ENCODE data around the gene ANP32E. TPM values are rescaled to one million over a fixed set of nuclear protein-coding genes. Genes with fewer than 3 reads are reported as not detected.

Gene ANP32E
- total and polyA plus RNA-seq, 8 donors: 4.8 to 15.3 (median 8.7) TPM

DNA sequence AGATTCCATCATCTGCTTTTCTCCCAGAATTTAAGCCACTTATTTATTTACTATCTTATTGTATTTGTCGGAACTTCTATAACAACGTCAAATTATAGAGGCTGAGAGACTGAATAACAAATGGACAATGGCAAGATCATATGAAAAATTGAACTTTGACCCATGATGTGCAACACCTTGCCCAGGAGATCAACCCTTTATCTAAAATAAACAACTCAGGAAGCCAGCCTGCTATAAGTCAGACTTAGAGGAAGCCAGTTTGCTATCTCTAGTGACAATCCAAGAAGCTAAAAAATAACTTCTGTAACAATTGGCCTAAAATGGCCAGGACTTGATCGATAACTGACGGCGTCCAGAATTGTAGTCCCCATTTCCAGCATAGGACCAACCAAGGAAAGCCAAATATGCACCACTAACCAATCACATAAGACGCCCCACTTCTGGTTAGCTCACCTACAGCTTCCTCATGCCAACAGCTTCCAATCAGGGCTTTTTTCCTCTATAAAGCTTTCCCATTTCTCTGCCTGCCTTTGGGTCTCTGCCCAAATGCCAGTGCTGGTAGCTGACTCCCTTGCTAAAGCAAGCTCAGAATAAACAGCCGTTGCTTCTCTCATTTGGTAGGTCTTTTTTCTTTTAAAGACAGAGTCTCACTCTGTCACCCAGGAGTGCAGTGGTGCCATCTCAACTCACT, 28.5 kb downstream of the ANP32E start:
- peak in 2 of 4 donors; percentile 15 to 41 for ATAC-seq
- no peak for DNase-seq
- no peaks in the 10 kb centered on the region for H3K36me3 ChIP-seq

DNA sequence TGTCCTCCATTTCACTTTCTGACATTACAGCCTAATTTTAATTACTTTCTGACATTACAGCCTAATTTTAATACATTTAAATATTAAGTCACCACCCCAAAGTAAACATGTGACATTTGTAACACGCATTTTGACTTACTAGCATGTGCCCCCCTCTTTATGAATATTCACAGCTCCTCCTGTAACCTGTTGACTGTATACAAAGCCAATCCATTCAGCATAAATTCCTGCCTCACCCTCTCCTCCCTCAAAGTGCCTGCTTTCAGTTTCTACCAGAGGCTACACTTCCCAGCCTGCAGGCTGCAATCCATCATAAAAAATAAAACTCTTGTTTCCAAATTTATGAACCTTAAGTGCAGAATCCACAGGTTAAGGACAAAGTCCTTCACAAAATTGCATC, 39.5 kb downstream of the ANP32E start:
- no peak for ATAC-seq

More for the DNA sequence above, 28.5 kb downstream of the ANP32E start:
- no peaks in the 10 kb centered on the region for H3K4me1 ChIP-seq
- no peaks in the 10 kb centered on the region for H3K27me3 ChIP-seq
- no peak for FAIRE-seq
- TF ChIP-seq, protein P1, sequence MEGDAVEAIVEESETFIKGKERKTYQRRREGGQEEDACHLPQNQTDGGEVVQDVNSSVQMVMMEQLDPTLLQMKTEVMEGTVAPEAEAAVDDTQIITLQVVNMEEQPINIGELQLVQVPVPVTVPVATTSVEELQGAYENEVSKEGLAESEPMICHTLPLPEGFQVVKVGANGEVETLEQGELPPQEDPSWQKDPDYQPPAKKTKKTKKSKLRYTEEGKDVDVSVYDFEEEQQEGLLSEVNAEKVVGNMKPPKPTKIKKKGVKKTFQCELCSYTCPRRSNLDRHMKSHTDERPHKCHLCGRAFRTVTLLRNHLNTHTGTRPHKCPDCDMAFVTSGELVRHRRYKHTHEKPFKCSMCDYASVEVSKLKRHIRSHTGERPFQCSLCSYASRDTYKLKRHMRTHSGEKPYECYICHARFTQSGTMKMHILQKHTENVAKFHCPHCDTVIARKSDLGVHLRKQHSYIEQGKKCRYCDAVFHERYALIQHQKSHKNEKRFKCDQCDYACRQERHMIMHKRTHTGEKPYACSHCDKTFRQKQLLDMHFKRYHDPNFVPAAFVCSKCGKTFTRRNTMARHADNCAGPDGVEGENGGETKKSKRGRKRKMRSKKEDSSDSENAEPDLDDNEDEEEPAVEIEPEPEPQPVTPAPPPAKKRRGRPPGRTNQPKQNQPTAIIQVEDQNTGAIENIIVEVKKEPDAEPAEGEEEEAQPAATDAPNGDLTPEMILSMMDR (IDR thresholded peaks at IDR 0.05): no peak
- H3K9me3 ChIP-seq: no peaks in the 10 kb centered on the region
- H3K4me3 ChIP-seq: no peak overlapping the region
- WGBS, 2 donors: 50 to 60% methylated on average over 7 of the region's 7 CpGs
- intact Hi-C loops (cut with DNase I): no loop called here
- no peak overlapping the region for H3K27ac ChIP-seq

DNA sequence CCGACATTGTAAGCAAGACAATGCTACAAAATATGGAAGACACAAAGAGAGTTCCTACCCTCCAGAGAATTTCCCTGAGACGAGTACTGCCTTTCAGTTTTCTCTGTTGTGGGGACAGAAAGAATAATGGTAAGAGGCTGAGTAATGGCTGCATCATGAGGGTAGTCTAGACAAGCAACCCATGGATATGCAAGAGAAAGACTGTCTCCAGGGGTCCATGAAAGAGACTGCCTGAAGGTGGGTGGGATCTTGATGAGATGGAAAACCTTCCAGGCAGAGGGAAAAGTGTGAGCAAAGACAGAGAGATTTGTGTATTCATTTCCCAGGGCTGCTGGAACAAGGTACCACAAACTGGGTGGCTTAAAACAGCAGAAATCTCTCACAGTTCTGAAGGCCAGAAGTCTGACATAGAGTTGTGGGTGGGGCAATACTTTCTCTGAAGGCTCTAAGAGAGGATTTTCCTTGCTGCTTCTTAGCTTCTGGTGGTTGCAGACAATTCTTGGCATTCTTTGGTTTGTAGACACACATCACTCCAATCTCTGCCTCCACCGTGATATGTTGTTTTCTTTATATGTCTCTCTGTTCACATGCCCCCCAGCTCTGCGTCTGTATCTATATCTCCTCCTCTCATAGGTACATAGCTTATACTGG, 41.4 kb downstream of the ANP32E start:
- WGBS, 2 donors: 81 to 85% methylated on average over 4 of the region's 4 CpGs
- ATAC-seq (no peak), FAIRE-seq (no peak), DNase-seq (no peak)
- H3K9me3 ChIP-seq: no peaks in the 10 kb centered on the region
- intact Hi-C loops (cut with DNase I): no loop called here
- H3K36me3 ChIP-seq: no peaks in the 10 kb centered on the region
- no peaks in the 10 kb centered on the region for H3K27me3 ChIP-seq
- no peak overlapping the region for H3K27ac ChIP-seq
- no peak overlapping the region for H3K4me3 ChIP-seq
- TF ChIP-seq, protein P1 (IDR thresholded peaks at IDR 0.05): no peak
- no peaks in the 10 kb centered on the region for H3K4me1 ChIP-seq

More for the DNA sequence above, 39.5 kb downstream of the ANP32E start:
- H3K27ac ChIP-seq: no peak overlapping the region
- no peaks in the 10 kb centered on the region for H3K36me3 ChIP-seq
- FAIRE-seq: no peak
- H3K27me3 ChIP-seq: no peaks in the 10 kb centered on the region
- H3K9me3 ChIP-seq: no peaks in the 10 kb centered on the region
- intact Hi-C loops (cut with DNase I): no loop called here
- H3K4me3 ChIP-seq: no peak overlapping the region
- WGBS, 2 donors: 64 to 78% methylated on average over 1 of the region's 1 CpG
- no peak for DNase-seq
- H3K4me1 ChIP-seq: no peaks in the 10 kb centered on the region
- TF ChIP-seq, protein P1 (IDR thresholded peaks at IDR 0.05): no peak

DNA sequence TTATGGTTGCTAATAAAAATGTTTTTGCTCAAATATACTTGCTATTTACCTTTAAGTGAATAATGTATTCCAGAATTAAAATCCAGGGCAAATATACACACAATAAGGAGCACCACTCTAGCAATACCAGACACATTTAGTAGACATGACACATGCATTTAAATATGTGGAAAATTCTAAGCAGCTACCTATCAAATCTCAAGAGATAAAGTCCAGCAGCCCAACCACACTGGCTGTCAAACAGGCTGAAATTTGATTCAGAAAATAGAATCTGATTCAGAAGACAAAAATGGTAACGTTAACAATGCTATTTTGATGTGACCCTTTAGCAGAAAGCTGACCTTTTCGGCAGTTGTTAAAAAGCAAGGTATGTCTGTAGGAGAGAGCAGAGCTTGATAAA, 43.9 kb downstream of the ANP32E start:
- intact Hi-C loops (cut with DNase I): no loop called here
- H3K27me3 ChIP-seq: no peaks in the 10 kb centered on the region
- H3K4me1 ChIP-seq: no peaks in the 10 kb centered on the region
- DNase-seq: no peak
- no peak overlapping the region for H3K4me3 ChIP-seq
- FAIRE-seq: no peak
- no peaks in the 10 kb centered on the region for H3K9me3 ChIP-seq
- 51 to 52% methylated on average over 2 of the region's 2 CpGs for WGBS, 2 donors
- H3K27ac ChIP-seq: no peak overlapping the region
- TF ChIP-seq, protein P1 (IDR thresholded peaks at IDR 0.05): no peak
- H3K36me3 ChIP-seq: no peaks in the 10 kb centered on the region
- peak in 1 of 4 donors; percentile 55 for ATAC-seq

DNA sequence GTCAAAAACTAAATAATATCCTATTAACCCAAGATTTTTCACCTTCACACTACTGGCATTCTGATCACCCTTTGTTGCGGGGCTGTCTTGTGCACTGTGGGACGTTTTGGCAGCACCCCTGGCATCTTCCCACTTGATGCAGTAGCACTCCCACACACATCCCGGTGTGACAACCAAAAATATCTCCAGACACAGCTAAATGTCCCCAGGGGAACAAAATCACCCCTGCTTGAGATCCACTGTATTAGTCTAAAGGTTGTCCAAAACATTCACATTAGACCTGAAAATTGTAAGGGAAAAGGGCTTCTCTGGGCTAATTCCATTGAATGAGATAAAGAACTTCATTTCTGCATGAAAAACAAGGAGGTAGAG, 48.4 kb downstream of the ANP32E start:
- Histone ChIP-seq H3K27me3 (no peaks in the 10 kb centered on the region), H3K36me3 (no peaks in the 10 kb centered on the region), H3K9me3 (no peaks in the 10 kb centered on the region), H3K27ac (no peak overlapping the region), H3K4me3 (no peak overlapping the region), H3K4me1 (peaks cover 0 to 6% (median 0%) of the 10 kb centered on the region in 3 donors)
- intact Hi-C loops (cut with DNase I): loop anchor here in 1 of 3 donors (10.0 kb wide), 1 partner anchor 113 kb away; no protein-coding TSS in a partner anchor
- DNase-seq (no peak), ATAC-seq (peak in 3 of 4 donors; percentile 15 to 30 (median 19)), FAIRE-seq (no peak)
- TF ChIP-seq, protein P1 (IDR thresholded peaks at IDR 0.05): no peak
- 22 to 24% methylated on average over 3 of the region's 3 CpGs for WGBS, 2 donors

Measured in pancreas (tissue), 10 donors.